Measurements from ENCODE around the gene NUDCD3.

Gene NUDCD3

DNA sequence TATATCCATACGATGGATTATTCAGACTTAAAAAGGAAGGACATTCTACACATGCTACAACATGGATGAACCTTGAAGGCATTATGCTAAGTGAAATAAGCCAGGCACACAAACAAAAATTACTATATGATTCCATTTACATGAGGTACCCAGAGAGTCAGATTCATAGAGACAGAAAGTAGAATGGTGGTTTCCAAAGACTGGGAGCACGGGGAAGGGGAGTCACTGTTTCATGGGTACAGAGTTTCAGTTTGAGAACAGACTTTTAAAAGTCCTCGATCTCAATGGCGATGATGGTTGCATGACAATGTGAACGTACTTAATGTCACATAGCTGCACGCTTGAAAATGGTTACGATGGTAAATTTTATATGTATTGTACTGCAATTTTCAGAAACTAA lies 39.3 kb downstream of the NUDCD3 start:
- peaks cover 89% of the 10 kb centered on the region for H3K79me2 ChIP-seq (ENCODE audit: control insufficient read depth, low read length)
- no peaks in the 10 kb centered on the region for H3K9me3 ChIP-seq (ENCODE audit: control insufficient read depth, insufficient read depth, low read length)
- peaks cover 54% of the 10 kb centered on the region for H3K36me3 ChIP-seq (ENCODE audit: control insufficient read depth, low read length)
- no peaks in the 10 kb centered on the region for H3K27me3 ChIP-seq (ENCODE audit: control insufficient read depth, low read length)
- no peaks in the 10 kb centered on the region for H3K9me2 ChIP-seq (replicated peaks; ENCODE audit: control insufficient read depth, low read length)
- H3K4me2 ChIP-seq (ENCODE audit: low read length) = no peak overlapping the region
- H3F3A ChIP-seq (ENCODE audit: control insufficient read depth, insufficient read depth) = peaks cover 13% of the 10 kb centered on the region
- no peak overlapping the region for H3K27ac ChIP-seq (ENCODE audit: low read depth, low read length)
- no peak overlapping the region for H3K4me3 ChIP-seq (ENCODE audit: low read length)
- H3K4me1 ChIP-seq (ENCODE audit: control insufficient read depth, low read length) = peaks cover 58% of the 10 kb centered on the region
- no peaks in the 10 kb centered on the region for H4K20me1 ChIP-seq (ENCODE audit: control insufficient read depth, insufficient read depth, low read depth, low read length)
- TF ChIP-seq, protein P1, sequence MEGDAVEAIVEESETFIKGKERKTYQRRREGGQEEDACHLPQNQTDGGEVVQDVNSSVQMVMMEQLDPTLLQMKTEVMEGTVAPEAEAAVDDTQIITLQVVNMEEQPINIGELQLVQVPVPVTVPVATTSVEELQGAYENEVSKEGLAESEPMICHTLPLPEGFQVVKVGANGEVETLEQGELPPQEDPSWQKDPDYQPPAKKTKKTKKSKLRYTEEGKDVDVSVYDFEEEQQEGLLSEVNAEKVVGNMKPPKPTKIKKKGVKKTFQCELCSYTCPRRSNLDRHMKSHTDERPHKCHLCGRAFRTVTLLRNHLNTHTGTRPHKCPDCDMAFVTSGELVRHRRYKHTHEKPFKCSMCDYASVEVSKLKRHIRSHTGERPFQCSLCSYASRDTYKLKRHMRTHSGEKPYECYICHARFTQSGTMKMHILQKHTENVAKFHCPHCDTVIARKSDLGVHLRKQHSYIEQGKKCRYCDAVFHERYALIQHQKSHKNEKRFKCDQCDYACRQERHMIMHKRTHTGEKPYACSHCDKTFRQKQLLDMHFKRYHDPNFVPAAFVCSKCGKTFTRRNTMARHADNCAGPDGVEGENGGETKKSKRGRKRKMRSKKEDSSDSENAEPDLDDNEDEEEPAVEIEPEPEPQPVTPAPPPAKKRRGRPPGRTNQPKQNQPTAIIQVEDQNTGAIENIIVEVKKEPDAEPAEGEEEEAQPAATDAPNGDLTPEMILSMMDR (IDR thresholded peaks at IDR 0.05; ENCODE audit: low read depth, low read length, poor library complexity, severe bottlenecking) = no peak
- TF ChIP-seq EZH2phosphoT487 (IDR thresholded peaks at IDR 0.05; ENCODE audit: borderline replicate concordance, low read length) = no peak

DNA sequence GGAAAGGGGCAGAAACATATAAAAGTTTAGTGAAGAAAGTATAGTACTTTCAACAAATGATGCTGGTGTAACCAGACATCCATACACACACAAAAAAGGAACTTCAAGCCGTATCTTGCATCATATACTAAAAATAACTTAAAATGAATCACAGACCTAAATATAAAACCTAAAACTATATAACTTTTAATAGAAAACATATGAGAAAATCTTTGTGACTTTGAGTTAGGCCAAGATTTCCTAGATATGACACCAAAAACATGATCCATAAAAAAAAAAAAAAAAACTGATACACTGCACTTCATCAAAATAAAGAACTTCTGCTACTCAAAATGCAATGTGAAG lies 40.9 kb downstream of the NUDCD3 start:
- Histone ChIP-seq H3K4me1 (ENCODE audit: control insufficient read depth, low read length) (peaks cover 69% of the 10 kb centered on the region), H3K79me2 (ENCODE audit: control insufficient read depth, low read length) (peaks cover 92% of the 10 kb centered on the region), H3K27me3 (ENCODE audit: control insufficient read depth, low read length) (no peaks in the 10 kb centered on the region), H4K20me1 (ENCODE audit: control insufficient read depth, insufficient read depth, low read depth, low read length) (no peaks in the 10 kb centered on the region), H3F3A (ENCODE audit: control insufficient read depth, insufficient read depth) (peaks cover 13% of the 10 kb centered on the region), H3K9me3 (ENCODE audit: control insufficient read depth, insufficient read depth, low read length) (peaks cover 10% of the 10 kb centered on the region; the same call in 1 of the 2 replicates), H3K36me3 (ENCODE audit: control insufficient read depth, low read length) (peaks cover 63% of the 10 kb centered on the region), H3K4me3 (ENCODE audit: low read length) (peak overlapping the region; percentile 54), H3K9me2 (replicated peaks; ENCODE audit: control insufficient read depth, low read length) (no peaks in the 10 kb centered on the region), H3K27ac (ENCODE audit: low read depth, low read length) (peak overlapping the region; percentile 64), H3K4me2 (ENCODE audit: low read length) (peak overlapping the region; percentile 65)
- TF ChIP-seq, protein P1 (IDR thresholded peaks at IDR 0.05; ENCODE audit: low read depth, low read length, poor library complexity, severe bottlenecking) = no peak
- TF ChIP-seq EZH2phosphoT487 (IDR thresholded peaks at IDR 0.05; ENCODE audit: borderline replicate concordance, low read length) = no peak

DNA sequence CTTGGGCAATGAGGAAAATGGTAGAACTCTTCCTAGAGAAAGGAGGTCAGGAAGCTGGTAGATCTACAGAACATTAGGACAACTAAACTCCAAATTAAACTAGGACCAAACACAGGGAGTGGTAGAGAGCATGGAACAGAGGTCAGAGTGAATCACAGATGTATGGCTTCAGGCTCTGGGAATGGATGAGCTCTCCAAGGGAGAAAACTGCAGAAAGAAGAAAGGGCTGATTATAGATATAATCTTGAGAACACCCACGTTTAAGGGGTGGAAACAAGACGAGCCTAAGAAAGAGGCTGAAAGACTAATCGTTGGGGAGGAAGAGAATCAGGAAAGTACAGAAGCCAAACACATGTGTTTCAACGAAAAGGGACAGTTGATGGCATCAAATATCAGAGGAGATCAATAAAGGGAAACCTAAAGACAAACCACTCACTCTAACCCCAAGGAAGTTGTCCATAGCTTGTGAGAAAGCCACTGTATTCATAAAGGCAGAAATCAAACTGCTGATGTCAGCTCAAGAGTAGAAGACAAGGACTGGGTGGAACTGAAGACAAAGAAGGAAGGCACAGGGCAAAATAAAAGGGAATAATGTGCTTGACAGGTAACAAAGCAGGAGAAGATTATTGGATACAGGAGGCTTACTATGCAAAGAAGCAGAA lies 41.4 kb downstream of the NUDCD3 start:
- H3K4me2 ChIP-seq (ENCODE audit: low read length) = peak overlapping the region; percentile 65
- H3K79me2 ChIP-seq (ENCODE audit: control insufficient read depth, low read length) = peaks cover 93% of the 10 kb centered on the region
- peaks cover 13% of the 10 kb centered on the region for H3F3A ChIP-seq (ENCODE audit: control insufficient read depth, insufficient read depth)
- TF ChIP-seq, protein P1 (IDR thresholded peaks at IDR 0.05; ENCODE audit: low read depth, low read length, poor library complexity, severe bottlenecking) = no peak
- TF ChIP-seq EZH2phosphoT487 (IDR thresholded peaks at IDR 0.05; ENCODE audit: borderline replicate concordance, low read length) = no peak
- peaks cover 10% of the 10 kb centered on the region; the same call in 1 of the 2 replicates for H3K9me3 ChIP-seq (ENCODE audit: control insufficient read depth, insufficient read depth, low read length)
- H3K27me3 ChIP-seq (ENCODE audit: control insufficient read depth, low read length) = no peaks in the 10 kb centered on the region
- peaks cover 69% of the 10 kb centered on the region for H3K4me1 ChIP-seq (ENCODE audit: control insufficient read depth, low read length)
- H3K36me3 ChIP-seq (ENCODE audit: control insufficient read depth, low read length) = peaks cover 67% of the 10 kb centered on the region
- H3K4me3 ChIP-seq (ENCODE audit: low read length) = peak overlapping the region; percentile 54
- H3K27ac ChIP-seq (ENCODE audit: low read depth, low read length) = peak overlapping the region; percentile 64
- no peaks in the 10 kb centered on the region for H3K9me2 ChIP-seq (replicated peaks; ENCODE audit: control insufficient read depth, low read length)
- no peaks in the 10 kb centered on the region for H4K20me1 ChIP-seq (ENCODE audit: control insufficient read depth, insufficient read depth, low read depth, low read length)
